Stimulated activated CD4-positive, alpha-beta T cell treated with anti-CD3 and anti-CD28 coated beads, TNF-alpha, amount 100 ng/mL, for 1 hour (primary cell): Measurements from ENCODE around the gene SHISAL1.

Source experiments
- DNase-seq, 3 donors: peaks; one replicate each; pipeline ENCODE4 v3.0.0-alpha.2; 2020; ENCODE audit warnings: low read depth in 3 of 3, low spot score in 1 of 3

Gene SHISAL1

DNA sequence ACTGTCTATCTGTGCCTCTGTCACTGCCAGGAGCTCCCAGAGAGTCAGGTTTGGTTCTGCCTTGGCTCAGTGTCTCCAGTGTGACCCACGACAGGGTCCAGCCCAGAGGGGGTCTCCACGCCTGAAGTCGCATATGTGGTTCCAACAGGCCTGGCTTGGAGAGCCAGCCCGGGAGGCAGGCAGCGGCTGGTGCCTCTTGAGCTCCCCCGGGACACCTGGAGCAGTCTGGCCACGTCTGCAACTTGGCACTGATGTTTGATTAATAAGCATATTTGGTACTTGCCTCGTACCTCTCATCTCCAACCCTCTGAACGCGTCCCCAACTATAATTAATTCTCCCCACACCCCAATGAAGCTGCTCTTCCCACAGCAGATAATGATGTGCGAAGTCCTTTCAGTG is 31.7 kb upstream of the SHISAL1 start:
- no peak for DNase-seq

DNA sequence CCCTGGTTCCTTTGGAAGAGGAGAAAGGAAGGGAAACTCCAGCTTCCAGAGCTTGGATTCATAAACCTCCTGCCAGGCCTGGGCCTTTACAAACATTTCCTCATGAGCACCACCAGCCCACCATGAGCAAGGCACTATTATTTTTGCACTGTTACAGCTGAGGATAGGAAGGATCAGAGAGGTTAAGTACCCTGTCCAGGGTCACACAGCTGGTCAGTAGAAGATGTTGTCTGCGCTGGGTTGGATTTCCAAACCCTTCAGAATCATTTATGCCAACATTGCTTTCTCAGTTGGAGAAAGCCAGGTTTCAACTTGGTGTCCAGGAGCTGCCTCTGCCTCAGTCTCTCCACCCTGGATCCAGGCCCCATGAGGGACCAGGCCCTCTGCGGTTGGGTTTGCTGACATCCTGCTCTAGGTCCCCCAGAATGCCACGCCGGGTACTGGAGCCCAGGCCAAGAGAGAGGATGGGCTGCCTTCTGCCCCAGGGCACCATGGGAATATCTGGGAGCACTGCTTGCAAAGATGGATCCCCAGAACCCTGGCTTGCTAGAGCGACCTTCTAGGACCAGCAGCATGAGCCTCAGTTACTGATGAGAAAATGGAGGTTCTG is 29.7 kb upstream of the SHISAL1 start:
- DNase-seq = no peak

DNA sequence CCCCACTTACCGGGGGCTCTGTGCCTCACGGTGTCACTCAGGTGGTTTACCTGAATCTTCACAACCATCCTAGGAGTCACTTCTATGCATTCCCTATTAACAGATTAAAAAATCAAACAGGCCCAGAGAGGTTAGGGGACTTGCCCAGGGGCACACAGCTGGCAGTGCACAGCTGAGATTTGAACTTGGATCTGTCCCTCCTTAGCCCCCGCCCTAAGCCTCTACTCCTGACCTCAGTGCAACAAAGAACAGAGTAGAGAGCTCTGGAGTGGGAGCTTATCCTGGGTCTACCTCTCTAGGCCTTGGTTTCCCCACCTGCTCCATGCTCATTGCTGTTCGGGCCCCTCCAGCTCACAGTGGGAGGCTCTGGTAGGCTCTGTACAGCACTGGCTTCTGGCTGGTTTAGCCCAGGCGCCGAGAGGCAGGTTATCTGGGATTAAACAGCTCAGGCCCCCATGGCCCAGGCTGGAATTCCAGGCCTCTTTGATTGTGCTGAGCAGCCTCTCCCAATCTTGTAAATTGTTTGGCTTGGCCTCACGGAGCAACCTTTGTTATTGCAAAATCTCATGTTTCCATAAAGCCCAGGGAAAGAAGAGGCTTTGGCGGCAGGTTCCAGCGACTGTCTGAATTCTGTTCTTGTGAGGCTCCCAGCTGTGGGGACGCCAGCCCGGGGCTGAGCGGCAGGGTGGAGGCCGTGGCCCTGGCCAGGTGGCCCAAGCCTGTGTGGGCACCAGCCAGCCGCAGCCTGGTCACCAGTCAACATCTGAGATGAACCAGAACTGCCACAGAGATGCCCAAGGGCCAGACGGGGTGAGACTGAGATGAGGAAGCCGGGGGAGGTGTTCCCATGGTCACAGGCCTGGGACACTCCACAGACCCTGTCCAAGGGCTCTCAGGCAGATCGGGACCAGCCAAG is 28.9 kb upstream of the SHISAL1 start:
- no peak for DNase-seq

DNA sequence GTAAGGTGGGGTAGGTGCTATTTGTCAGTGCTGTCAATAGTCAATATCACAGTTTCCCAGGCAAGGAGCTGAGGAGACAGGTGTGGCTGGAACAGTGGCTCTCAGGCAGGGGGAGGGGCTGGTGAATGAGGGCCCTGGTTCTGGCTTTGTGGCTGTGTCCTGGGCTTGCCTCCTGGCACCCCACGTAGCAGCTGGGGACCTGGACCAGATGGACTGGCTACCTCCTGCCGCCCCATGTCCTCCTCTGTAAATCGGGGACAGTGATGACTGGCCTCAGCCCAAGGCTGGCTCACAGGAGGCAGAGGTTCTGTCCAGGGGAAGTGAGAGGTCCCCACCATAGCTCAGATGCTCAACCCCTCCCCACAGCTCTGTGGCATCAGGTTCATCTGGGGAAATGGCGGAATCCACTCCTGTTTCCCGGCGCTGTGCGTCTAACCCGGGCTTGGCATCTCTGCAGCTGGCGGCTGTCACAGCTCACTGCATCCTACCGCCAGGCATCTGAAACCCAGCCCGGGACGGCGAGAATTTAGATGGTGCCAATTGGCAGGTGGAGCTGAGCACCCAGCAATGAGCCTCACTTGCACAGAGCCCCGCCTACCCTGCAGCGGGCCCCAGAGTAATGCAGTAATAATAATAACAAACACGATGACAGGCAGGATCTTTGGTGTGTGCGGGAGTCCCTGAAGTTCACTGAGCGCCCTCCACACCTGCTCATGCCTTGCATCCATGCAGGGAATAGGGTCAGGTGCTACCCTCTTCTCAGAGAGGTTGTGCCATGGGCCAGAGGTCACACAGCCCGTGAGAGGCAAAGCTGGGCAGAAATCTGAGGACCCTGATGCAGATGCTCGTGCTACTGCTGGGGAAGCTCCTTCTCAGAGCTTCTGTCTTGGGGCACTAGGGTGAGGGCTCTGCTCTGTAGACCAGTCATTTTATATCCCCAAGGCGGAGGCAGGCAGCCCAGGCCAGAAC is 27.8 kb upstream of the SHISAL1 start:
- no peak for DNase-seq

DNA sequence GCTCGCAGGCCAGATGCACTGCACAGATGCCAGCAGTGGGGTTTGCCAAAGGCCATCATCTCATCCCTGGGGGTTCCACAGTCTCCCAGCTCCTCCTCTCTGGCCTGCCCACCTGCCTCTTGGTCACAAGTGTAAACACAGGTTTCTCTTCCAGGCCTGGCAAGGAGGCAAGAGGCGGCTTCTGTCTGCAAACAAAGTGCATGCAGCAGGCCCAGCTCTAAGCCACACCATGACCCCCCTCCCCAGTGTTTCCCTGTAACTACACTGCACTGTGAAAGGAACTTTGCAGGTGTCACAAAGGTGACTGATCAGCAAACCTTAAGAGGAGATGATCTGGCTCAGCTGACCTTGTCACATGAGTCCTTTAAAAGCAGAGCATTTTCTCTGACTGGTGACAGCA is 26.2 kb upstream of the SHISAL1 start:
- no peak for DNase-seq

DNA sequence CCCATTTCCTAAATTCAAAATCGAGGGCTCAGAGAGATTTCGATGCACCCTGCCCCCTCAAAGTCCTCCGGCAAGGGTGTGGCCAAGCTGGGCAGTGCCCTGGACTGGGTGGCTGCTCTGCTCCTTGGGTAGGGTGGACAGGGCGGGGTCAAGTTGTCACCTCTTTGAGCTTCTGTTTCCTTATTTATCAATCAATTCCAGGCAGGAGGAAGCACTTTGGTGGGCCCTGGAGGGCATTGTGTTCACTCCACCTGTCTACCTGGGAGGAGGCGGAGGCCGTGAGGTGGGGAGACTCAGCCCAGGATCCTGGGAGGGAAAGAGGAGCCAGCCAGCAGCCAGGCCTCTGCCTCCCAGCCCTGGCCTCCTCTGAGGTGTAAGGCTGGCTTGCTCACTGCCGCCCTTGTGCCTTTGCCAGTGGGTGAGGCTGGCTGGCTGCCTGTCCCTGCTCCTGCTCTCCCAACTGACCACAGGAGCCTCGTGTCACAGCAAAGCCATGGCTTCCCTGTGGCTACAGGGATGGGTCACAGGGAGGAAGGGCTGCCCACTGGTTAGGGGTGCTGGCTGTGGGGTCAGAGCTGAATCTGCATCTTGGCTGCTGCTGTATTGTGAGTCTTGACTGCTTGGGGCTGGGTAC is 25.5 kb upstream of the SHISAL1 start:
- no peak for DNase-seq

DNA sequence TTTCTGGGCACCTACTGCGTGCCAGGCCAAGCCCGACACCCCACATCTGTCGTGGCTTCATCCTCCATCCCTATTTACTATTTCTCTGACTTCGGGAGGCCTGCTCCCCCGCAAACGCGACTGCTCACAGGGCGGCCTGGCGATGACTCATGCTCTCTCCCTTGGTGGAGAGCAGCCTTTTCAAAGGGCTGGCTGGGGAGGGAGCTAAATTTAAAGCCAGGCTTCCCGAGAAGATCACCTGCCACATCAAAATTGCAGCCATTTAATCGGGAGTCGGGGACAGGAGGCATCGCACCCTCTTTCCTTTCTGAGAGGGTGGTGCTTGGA is 24.9 kb upstream of the SHISAL1 start:
- no peak for DNase-seq

DNA sequence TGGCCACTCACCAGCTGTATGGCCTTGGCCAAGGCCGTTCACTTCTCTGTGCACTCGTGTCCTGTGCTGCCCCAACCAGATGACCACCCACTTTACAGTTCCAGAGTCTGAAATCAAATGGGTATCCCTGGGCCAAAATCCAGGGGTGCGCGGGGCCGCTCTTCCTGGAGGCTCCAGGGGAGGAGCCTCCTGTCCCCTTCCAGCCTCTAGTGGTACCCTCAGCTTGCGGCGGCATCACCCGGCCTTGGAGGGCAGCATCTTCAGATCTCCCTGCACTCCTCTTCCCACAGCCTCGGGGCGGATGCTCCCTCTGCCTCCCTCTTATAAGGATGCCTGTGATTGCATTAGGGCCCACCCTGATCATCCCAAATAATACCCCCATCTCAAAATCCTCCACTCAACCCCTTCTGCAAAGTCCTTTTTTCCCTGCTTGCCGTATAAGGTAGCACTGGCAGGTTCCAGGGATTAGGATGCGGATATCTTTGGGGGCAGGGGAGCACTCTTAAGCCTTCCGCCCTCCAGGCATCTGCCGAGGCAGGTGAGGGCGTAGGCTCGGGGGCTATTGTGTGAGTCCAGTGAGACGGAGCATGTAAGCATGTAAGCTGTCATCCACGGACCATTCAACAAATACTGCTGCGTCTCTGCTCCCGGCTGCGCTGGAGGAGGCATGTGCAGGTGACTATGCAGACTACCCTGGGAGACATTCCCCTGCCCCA is 24.4 kb upstream of the SHISAL1 start:
- DNase-seq = no peak

DNA sequence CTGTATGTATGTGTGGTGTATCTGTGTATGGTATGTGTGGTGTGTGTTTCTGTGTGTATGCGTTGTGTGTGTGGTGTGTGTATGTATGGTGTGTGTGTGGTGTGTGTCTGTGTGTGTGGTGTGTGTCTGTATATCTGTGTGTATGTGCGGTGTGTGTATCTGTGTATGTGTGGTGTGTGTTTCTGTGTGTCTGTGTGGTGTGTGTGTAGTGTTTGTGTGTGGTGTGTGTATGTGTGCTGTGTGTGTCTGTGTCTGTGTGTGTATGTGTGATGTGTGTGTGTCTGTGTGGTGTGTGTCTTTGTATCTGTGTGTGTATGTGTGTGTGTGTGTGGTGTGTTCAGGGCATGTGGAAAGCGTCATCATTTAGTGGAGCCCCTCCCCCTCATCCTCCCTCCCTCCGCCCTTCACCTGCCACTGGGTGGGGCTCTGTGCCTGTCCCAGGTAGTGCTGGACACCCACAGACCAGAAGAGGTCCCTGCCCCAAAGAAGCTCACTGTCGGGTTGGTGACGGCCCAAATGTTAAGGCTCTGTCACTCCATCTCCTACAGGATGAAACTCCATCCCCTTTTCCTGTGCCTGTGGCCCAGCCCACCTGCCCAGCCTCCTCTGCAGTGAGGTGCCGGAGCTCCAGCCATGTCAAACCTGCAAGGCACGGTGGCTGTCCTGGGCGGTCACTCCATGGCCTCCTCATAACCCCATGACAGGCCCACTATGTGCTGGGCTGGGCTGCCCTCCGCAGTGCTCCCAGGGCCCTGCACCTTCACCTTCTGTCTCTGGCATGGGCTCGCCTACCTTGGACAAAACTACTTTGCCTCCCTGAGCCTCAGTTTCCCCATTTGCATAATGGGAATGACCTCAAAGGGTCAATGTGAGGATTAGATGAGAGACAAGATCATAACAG is 23.4 kb upstream of the SHISAL1 start:
- no peak for DNase-seq

DNA sequence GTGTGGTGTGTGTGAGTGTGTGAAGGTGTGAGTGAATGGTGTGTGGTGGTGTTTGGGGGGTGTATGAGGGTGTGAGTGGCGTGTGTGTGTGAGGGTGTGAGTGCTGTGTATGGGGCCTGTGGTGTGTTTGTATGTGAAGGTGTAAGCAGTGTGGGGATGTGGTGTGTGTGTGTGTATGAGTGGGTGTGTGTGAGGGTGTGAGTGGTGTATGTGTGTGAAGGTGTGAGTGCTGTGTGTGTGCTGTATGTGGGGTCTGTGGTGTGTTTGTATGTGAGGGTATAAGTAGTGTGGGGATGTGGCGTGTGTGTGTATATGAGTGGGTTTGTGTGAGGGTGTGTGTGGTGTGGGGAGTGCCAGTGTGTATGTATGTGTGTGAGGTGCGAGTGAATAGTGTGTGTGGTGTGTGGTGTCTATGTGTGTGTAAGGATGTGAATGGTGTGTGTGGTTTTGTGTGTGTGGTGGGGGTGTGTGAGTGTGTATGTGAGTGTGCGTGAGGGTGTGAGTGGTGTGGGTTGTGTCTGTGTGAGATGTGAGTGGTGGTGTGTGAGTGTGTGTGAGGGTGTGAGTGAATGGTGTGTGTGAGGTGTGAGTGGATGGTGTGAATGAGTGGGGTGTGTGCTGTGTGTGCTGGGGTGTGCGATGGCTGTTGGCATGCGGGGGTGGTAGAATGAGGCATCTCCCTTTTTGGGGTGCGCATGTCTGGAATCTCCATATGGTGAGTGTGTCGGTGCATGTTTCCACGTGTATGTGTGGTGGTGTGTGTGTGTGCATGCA is 22.5 kb upstream of the SHISAL1 start:
- DNase-seq = no peak

DNA sequence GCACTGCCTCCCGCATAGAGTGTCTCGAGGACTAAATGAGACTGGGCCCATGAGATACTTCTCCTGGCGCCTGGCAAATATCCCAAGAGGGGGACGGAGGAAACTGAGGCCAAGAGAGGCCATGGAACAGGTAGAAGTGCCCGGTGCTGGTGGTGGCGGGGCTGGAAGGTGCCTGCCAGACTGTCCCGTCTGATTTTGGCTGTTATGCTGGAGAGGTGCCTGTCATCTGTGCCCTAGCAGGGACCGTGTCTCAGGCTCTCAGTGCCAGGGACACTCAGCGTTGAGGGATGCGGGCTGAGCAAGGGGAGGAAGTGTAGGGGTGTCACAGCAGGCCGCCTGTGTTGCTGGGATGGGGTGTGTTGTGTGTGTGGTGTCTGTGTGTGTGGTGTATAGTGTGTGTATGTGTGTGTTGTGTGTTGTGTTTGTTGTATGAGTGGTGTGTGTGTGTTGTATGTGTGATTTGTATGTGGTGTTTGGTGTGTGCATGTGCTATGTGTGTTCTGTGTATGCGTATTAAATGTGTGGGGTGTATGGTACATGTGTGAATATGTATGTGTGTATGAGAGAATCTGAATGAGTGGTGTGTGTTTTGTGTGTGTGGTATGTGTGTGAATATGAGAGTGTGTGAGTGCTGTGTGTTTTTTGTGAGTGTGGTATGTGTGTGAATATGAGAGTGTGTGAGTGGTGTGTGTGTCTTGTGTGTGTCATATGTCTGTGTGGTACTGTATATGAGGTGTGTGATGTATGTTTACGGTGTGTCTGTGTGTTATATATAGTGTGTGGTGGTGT is 21.3 kb upstream of the SHISAL1 start:
- DNase-seq = no peak

DNA sequence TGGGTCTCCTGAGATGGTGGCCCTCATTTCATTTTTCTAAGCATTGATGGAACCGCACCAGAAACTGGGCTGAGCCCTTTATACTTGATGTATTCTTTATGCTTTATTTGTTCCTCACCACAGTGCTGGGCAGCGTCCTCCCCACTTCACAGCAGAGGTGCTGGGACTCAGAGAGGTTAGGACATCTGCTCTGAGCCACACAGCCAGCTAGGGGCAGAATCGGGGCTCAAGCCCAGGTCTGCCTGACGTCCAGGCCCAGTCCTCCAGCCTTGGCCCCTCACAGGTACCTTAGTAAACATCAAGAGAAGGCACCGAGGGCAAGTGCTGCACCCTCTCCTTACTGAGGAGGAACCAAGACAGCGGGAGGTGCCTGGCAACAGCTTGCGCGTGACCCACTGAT is 20.2 kb upstream of the SHISAL1 start:
- no peak for DNase-seq

DNA sequence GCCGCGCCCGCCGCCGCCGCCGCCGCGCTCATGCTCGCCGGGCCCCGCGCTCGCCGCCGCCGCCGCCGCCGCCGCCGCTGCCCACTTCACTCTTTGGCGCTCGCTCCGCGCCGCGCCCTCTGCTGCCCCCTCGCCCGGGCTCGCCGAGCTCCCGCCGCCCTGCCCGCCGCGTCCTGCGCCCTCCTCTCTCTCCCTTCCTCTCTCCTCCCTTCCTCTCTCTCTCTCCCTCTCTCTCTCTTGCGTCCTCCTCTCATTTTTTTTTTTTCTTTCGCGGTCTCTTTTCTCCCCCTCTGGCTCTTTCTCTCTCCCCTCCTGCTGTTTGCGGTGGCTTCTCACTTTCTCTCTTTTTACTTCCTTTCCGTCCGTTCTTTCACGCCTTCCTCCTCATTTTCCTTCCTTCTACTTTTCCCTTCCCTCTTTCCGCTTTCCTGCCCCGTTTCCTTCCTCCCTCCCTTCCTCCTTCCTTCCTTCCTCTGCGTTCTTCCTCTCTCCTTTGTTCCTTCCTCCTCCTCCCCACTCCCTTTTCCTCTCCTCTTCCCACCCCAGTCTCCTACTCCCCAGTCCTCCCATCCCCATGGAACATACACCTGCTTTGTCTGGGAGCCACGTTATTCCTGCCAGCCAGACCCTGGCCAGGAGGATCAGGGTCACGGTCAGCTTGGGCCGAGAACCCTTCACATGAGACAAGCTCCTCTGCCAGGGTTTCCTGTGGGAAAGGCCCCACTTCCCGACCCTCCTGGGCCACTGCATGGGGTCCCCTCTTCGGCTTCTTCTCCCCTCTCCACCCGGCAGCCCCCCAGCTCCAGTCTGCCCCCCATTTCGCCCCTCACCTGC is 19.3 kb upstream of the SHISAL1 start:
- no peak for DNase-seq

DNA sequence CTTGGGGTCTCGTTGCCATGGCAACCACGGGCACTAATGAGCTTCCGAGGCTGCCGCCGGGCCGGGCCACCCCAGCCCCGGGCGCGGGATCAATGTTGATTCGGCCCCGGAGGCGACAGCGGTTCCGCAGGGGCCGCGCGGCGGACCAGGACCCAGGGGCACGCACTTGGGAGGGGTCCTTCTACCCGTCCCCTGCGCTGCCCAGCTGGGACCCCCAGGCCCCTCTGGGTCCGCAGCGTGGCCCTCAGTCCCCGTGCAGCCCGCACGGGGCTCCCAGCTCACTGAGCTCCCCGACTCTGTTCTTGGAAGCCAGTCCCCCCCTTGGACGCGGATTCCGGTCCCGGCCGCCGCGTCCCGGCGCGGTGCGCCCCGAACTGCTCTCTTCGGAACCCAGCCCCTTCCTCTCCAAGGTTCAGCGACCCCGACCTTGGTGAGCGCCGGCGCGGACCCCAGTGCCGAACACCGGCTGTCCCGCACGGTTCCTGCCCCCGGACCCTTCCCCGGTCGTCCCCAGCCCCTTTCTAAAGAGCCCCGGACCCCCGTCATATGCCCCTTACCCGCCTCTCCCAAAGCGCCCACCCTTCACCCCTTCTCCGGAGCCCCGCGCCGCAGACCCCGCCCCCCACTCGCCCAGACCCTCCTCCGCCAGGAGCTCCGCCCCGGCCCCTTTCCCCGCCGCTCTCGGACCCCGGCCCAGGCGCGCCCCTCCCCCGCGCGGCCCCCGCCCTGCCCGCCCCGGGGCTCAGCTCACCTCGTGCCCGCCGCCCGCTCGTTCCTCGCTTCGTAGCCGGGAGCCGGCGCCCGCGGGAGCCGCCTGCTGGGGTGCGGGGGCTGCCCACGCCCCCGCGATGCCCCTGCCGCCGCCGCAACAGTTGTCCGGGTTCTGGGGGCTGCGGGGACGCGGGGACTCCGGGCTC is 18.3 kb upstream of the SHISAL1 start:
- no peak for DNase-seq

DNA sequence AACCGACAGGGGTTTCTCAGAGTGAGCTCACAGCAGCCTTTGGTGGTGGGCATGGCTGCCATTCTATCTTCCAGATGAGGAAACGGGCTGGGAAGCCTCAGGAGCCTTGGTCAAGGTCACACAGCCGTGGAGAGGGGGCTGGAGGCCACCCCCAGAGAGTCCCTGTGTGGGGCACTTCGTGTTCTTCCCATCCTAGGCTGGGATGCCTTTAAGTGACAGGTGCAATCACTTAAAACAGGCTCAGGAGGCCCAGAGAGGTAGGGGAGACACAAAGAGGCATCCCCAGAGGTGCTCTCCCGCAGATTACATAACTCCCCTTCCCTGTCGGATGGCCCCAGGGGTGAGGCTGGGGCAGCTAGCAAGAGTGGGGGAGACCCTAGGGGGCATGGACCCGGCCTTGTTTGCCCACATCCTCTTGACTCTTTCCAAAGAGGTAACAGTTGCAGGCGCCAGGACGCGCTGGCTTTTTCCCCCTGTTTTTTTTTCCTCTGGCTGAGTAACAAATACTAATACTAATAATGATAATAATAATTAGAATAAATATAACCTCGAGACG is 17.5 kb upstream of the SHISAL1 start:
- DNase-seq = no peak
